NB4 (cell line): ENCODE measurements around the gene RNU6-7.

ENCODE experiments used
- CTCF ChIP-seq: IDR thresholded peaks from one replicate; pipeline ENCODE4 v1.5.1; 2012; ENCODE audit warnings: low read depth, low read length
- MYC ChIP-seq: IDR thresholded peaks from 2 replicates; pipeline ENCODE4 v1.6.1; 2011; ENCODE audit warnings: low read depth, low read length
- POLR2A ChIP-seq: IDR thresholded peaks from 2 replicates; pipeline ENCODE4 v1.6.1; 2011; ENCODE audit warnings: mild to moderate bottlenecking; ENCODE audit not compliant: insufficient read length; ENCODE audit errors: extremely low read depth

- TF ChIP-seq MYC (no peak), CTCF (no peak), POLR2A (no peak)
Measured at GRCh38 chr14:32197919-32198318, 3.9 kb upstream of the RNU6-7 start.
